Measurements from ENCODE around the gene CITED1.

Gene CITED1

DNA sequence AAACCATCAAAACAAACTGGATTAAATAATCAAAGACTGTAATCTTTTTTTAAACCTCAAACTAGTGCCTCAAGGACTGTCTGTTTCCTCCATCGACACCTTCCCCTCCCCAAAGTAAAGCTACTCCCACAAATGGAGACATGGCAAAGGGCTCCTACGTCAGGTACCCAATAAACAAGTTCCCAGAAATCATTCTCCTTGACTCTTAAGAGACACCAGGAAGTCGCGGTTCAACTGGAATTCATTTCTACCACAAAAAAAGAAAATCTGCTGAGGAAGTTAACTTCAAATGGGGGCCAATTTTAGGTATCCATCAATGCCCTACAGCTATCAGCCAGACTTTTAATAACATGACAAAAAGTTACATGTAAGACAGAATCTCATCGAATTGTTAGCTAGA, 31.2 kb downstream of the CITED1 start:
- DNase-seq (ENCODE audit: low read depth, low spot score): peak; percentile 42
- no peak overlapping the region; the same call in 1 of the 2 replicates for H3K4me3 ChIP-seq (ENCODE audit: low read length)

DNA sequence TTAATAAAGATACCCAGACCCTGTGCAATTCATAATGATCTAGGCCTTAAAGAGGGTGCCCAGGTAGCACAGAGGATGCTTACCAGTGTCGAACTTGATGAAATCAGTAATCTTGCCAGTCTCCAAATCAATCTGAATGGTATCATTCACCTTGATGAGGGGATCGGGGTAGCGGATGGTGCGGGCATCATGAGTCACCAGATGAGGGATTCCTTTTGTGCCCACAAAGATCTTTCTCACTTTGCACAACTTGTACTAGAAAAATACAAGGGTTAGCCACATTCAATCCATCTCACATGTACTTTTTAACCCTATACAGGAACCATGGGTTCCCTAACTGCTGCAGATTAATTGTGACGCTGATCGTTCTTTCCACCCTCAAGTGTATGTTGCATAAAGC, 32.0 kb downstream of the CITED1 start:
- no peak for DNase-seq (ENCODE audit: low read depth, low spot score)
- H3K4me3 ChIP-seq (ENCODE audit: low read length): no peak overlapping the region

- no peak for DNase-seq (ENCODE audit: low read depth, low spot score)
- no peak overlapping the region for H3K4me3 ChIP-seq (ENCODE audit: low read length)
Observed at GRCh38 chrX:72272868-72273267, 32.8 kb downstream of the CITED1 start.

DNA sequence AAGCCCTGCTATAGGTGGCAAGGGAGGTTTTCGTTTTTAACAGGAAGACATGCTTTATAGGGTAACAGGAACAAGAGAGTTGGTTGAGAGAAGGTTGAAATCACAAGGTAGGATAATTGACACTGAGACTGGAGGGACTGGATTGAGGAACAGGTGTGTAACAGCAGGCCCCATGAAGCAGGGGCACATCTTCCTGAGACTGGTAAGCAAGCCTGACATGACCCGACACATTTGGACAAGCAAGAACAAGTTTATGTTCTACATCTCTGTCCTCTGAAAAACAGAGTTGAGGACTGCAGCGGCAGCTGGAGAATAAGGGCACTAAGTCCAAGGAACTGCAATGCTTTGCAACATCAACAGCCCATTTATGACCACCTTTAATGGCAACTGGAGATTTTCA, 33.9 kb downstream of the CITED1 start:
- H3K4me3 ChIP-seq (ENCODE audit: low read length): no peak overlapping the region
- DNase-seq (ENCODE audit: low read depth, low spot score): no peak

DNA sequence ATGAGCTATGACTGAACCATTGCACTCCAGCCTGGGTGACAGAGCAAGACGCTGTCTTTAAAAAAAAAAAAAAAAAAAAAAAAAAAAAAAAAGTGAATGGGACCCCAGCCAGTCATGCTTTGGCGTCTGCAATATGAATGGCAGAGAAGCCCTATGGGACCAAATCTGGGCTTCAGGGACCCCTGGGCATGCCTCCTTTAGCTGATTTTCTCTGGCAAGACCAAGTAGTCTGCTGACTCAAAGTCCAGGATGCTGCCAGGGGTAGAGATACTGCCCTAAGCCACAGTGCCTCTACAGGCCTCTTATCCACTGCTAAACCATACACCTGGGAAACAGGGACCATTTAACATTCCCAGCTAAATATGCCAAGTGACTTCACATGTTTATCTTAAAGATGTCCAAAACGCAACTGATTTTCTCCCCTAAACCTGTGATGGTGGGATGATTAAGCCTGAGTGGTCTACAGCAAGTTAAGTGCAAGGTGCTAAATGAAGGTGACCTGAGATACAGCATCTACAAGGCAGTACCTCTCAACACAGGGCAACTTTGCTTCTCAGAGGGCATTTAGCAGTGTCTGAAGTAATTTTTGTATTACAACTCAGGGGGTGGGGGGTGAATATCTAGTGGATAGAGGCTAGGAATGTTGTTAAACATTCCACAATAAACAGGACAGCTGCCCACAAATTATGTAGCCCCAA, 34.5 kb downstream of the CITED1 start:
- DNase-seq (ENCODE audit: low read depth, low spot score): no peak
- no peak overlapping the region for H3K4me3 ChIP-seq (ENCODE audit: low read length)

GRCh38 chrX:72270316-72270866, 35.3 kb downstream of the CITED1 start:
- no peak for DNase-seq (ENCODE audit: low read depth, low spot score)

GRCh38 chrX:72269671-72270251, 36.0 kb downstream of the CITED1 start:
- no peak for DNase-seq (ENCODE audit: low read depth, low spot score)
- H3K4me3 ChIP-seq (ENCODE audit: low read length): no peak overlapping the region

More at GRCh38 chrX:72270316-72270866, 35.3 kb downstream of the CITED1 start:
- H3K4me3 ChIP-seq (ENCODE audit: low read length): no peak overlapping the region

DNA sequence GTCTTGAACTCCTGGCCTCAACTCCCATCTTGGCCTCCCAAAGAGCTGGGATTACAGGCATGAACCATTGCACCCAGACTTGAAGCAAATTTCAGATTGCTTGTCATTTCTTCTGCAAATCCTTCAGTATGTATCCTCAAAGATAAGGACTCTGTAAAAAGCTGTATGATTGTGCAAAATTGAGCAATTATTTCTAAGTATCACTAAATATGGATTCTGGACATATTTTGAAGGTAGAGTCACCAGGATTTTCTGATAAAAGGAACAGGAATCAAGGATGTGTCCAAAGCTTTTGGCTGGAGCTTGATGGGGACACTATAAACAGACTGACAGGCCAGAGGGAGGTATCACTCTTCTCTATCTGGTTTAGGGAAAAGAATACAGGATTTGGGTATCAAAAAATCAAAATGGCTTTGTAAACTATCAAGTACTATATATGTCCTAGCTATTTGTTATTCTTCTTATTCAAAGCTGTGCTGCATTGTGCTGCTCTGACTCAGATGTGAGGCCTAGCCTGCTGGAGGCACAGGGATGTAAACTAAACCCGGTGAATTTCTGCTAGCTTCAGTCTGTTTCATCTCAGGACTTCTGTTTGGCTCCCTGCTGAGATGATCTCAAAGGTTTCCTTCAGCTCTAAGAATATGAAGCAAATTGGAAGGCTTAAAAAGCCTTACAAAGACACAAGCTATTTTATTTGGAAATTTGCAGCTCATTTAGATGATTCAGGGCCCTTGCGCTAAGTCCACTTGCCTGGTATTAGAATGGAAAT, 36.9 kb downstream of the CITED1 start:
- no peak overlapping the region for H3K4me3 ChIP-seq (ENCODE audit: low read length)
- no peak for DNase-seq (ENCODE audit: low read depth, low spot score)

DNA sequence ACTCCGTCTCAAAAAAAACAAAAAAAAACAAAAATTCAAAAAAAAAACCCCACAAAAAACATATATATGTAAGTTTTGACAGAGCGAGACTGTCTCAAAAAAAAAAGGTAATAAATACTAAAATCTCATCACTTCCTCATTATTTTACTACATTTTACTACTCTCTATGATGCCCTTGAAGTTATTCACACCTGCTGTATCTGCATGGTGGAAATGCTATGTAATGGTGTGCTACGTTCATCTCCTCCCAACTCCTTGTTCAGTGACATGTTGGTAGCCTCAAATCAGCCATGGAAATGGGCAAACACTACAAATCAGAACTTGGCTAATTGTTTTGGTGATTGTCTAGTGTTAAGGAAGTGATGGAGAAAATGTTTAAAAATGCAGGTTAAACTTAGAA, 40.5 kb downstream of the CITED1 start:
- no peak overlapping the region for H3K4me3 ChIP-seq (ENCODE audit: low read length)
- no peak for DNase-seq (ENCODE audit: low read depth, low spot score)

DNA sequence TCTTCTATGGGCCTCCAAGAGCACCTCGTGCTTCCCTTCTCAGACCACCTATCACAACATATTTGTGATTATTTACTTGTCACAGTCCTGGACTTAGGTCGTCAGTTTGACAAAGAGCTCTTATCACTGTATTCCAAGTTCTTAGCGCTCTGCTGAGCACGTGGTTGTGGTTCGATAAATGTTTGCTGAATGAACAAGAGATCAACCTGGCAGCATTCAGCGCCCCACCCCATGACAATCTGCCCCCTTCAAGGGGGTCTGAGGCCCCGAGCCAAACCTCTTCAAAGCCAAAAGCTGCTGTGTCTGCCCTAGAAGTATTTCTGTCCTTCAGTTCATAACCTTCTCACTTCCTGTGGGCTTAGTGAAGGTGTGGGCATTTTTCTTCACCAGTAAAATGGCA, 43.6 kb downstream of the CITED1 start:
- no peak overlapping the region for H3K4me3 ChIP-seq (ENCODE audit: low read length)
- DNase-seq (ENCODE audit: low read depth, low spot score): no peak

DNA sequence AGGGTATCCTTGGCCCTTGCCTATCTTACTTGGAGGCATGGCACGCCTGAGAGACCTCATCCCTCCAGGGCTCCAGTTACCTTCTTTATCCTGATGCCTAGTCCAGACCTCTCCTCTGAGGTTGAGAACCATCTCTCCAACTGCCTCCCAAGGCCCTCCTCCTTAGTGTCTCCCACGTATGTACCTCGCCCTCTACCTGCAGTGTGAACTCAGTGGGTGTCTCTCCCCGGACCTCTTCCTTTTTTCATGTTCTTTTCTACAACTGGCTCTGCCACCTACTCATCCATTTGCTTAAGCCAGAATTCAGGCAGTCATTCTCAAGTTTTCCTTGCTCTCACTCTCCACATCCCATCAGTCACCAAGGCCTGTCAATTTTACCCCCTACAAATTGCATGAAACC, 45.3 kb downstream of the CITED1 start:
- H3K4me3 ChIP-seq (ENCODE audit: low read length): no peak overlapping the region
- no peak for DNase-seq (ENCODE audit: low read depth, low spot score)

- no peak overlapping the region for H3K4me3 ChIP-seq (ENCODE audit: low read length)
- no peak for DNase-seq (ENCODE audit: low read depth, low spot score)
Observed at GRCh38 chrX:72258174-72258573, 47.5 kb downstream of the CITED1 start.

DNA sequence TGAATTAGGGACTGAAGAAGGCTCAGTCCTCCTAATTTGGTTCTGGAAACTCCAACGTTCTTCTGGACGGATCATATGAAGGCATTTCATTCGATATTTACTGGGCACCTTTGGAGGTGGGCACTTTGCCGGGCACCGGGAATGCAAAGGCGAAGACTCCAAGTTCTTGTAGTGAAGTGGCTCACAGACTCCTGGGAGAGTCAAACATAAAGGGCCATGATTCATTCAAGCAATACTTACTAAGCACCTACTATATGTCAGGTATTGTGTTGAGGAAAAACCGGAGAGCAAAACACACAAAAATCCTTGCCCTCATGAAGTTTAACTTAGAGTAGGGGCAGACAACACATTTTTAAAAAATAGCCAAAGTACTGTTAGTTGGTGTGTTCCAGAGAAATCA, 49.9 kb downstream of the CITED1 start:
- H3K4me3 ChIP-seq (ENCODE audit: low read length): no peak overlapping the region
- no peak for DNase-seq (ENCODE audit: low read depth, low spot score)

- H3K4me3 ChIP-seq (ENCODE audit: low read length): no peak overlapping the region
- DNase-seq (ENCODE audit: low read depth, low spot score): no peak
Observed at GRCh38 chrX:72255445-72255844, 50.3 kb downstream of the CITED1 start.

GRCh38 chrX:72254816-72255215, 50.9 kb downstream of the CITED1 start:
- H3K4me3 ChIP-seq (ENCODE audit: low read length): no peak overlapping the region

DNA sequence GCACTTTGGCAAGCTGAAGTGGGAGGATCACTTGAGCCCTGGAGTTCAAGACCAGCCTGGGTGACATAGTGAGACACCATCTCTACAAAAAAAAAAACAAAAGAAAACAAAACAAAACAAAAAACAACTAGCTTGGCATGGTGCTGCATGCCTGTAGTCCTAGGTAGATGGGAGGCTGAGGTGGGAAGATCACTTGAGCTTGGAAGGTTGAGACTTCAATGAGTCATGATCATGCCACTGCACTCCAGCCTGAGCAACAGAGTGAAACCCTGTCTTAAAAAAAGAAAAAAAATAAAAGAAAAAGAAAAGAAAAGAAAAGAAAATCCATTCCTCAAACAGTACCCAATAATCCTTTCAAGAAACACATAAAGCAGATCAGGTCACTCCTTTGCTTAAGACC, 52.0 kb downstream of the CITED1 start:
- no peak overlapping the region for H3K4me3 ChIP-seq (ENCODE audit: low read length)
- DNase-seq (ENCODE audit: low read depth, low spot score): no peak

More at GRCh38 chrX:72254816-72255215, 50.9 kb downstream of the CITED1 start:
- DNase-seq (ENCODE audit: low read depth, low spot score): no peak

All from Jurkat, Clone E6-1 (cell line).